ENCODE results near the gene BRD7.

The BRD7 gene

DNA sequence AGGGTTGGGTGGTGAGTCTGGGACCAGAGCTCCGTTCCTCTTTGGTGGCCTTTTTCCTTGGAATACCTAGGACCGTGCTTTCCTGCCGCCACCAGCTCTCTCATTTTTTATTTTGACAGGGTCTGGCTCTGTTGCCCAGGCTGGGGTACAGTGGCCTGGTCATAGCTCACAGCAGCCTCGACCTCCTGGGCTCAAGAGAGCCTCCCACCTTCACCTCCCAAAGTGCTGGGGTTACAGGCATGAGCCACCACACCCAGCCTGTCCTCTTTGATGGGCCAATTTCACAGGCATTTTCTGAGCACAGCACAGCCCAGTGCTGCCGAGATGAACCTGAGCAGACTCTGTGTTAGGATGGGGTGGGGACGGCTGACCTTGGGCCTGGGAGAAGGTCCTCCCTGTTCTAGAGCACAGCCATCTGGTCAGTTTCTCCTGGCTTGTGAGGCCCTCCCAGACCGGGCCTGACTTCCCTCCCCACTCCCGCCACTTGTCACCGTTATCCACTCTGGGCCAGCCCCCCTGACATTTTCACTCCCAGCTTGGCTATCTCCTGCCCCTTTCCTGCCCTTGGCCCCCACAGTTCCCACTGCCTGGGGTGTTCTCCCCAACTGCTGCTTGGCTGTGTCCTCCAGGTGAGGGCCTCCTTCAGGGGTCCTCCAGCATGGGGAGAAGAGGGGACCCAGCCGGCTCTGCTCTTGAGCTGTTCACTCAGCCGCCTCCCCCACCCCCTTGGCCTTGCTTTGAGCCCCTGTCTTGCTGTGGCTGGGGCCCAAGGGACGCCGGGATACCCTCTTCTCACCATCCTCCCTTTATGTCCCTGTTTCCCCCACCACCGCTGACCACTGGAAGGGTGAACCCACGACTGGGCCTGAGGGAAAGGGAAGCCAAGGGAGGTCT, 97.4 kb downstream of the BRD7 start:
- DNase-seq, result no peak

DNA sequence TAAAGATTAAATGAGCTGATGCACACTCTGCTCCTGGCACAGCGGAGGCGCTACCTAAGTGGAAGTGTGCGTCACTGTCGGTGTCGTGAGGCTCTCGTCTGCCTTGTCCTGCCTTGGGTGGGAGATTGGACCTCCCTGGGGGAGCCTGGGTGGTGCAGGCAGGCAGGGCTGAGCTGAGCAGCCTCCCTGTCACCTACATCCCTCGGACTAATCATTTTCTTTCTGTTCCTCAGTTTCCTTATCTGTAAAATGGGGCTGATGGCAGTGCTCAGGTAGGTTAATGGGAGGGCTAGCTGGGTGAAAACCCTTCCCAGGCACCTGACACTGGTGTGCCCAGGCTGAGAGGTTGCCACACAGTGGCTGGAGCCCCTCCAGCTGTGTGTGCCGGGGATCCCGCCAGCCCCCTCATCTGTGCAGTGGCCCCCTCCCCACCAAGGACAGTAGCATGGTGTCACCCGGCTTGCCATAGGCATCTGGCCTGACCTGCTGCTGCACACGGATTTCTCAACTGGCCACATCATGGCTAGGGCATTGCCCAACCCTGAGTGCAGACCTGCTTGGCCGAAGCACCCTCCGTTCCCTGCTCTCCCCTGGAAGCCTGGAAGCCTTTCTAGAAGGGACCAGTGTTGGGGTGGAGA, 98.2 kb downstream of the BRD7 start:
- no peak for DNase-seq

DNA sequence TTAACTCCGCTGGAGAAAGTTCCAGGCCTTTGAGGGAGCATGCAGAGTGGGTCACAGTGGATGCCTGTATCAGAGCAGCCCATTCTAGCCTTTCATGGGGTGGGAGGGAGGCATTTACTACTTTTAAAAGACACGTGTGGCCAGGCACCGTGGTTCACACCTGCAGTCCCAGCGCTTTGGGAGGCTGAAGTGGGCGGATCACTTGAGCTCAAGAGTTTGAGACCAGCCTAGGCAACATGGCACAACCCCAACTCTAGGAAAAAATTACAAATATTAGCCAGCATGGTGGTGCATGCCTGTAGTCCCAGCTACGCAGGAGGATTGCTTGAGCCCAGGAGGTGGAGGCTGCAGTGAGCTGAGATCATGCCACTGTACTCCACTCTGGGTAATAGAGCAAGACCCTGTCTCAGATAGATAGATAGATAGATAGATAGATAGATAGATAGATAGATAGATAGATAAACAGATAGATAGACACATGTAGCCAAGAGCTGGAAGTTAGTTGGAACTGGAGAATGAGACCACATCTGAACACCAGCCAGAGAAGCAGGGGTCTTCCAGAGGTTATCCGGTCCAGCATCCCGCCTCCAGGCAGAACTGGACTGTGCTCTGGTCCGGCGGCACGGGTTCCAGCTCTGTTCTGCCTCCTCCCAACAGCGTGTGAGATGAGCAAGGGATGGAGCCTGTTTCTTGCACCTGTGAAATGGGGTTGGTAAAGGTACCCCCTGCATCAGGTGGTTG, 98.8 kb downstream of the BRD7 start:
- DNase-seq, result no peak

DNA sequence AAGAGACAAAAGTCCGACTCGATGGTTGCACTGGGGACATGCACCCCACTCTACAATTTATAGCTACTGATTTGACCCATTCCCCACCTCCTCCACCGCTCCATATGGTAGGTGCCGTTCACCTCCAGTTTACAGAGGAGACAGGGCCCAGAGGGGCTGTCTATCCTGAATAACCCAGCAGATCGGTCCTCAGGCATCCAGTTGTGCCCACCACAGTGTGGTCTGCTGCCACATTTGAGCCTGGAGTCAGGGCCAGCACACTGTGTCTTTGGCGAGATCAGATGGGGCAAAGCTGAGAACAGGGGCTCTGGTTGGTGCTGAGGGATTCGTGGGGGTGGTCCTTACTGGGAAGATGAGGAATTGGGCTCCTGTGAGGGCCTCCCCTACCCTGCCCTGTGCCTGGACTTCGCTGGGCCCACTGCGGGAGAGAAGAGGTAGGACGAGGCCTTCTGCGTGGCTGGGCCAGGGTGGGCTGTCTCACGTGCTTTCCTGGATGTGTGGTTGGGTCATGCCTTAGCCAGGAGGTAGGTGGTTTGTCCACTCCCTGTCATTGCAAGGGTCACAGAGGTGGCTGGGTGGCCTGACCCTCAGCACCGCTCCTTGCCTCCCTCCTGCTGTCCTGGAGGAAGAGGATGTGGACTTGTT, 99.6 kb downstream of the BRD7 start:
- DNase-seq, result no peak

DNA sequence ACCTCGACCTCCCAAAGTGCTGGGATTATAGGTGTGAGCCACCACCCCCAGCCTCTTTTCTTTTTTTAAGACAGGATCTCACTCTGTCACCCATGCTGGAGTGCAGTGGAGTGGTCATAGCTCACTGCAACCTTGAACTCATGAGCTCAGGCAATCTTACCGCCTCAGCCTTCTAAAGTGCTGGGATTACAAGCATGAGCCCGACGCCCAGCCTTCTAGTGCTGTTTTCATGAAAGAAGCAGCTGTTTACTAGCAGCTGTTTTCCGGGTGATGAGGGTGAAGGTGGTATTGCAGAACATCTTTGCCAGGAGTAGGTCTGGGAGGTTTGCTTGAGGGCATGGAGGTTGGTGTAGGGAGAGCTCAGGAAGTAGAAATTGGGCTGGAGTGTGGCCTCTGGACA, 100.4 kb downstream of the BRD7 start:
- DNase-seq, result no peak

DNA sequence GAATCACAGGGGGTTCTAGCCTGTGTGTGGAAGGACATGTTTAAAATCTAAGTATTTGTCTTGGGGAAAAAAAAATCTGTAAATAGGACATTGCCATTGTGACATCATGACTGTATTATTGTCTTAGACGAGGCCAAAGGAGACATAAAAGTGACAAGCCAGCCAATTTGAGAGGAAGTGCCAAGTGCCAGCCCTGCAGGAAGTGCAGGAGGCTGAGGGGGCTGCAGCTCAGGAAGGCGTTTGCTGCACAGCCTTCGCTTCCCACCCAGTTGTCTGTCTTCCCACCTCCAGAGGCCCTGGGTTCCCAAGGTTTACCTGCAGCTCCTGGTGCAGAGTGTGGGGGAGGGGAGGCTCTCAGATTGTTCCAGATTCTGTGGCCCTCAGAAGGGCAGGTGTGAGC, 101.1 kb downstream of the BRD7 start:
- no peak for DNase-seq

DNA sequence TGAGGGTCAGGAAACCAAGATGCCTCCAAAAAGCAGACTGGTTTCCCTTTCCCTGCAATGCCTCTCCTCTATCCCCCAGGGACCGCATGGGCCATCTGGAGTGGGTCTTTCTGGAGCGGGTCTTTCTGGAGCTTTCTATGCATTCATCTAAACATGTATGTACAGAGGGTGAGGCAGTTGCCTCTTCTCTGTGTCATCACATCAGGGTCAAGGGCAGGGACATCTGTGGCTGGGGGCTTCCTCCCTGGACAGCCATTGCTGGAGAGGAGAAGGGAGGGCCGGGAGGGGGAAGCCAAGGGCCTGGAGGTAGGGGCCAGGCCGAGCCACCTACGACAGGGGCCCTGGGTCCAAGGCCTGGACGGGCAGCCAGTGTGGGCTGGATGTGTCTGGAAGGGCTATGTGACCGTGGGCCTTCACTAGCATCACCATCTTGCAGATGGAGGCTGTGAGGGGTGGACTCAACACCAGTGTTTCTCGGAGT, 101.6 kb downstream of the BRD7 start:
- DNase-seq, result no peak

DNA sequence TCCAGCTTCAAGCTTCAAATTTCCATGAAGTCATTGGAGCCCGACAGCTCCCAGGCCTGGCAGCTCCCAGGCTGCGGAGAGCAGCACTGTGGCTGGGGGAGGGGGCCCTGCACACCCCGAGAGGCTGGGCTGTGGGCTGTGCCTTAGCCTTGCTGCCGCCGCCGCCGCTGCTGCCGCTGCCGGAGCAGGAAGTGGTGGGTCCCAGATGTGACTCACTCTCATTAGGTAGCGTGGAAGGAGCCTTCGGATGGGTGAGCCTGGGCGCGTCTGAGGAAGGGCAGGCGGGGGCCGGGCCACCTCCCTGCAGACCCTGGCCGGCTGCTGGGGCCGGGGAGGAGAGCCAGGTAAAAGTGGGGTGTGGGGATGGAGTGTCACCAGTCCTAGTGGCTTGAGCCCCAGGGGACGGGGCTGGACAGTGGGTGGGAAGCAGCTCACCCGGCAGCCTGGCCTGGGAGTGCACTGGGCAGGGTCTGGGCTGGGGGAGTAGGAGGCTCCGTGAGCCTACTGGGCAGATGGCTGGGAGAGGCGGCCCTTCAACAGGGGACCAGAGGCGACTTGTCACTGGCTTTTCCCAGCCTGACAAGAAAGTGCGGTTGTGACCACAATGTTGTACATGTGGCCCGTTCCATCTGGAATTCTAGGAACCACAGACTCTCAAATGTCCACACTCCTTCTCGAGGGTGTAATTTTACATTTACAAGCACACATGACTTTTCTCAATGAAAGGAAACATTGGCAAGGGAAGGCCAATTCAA, 102.3 kb downstream of the BRD7 start, which contains the start of gene ADCY7:
ADCY7 (plus strand) TSS at position 215 of the 755 bp plus-strand sequence. CDS start 21,629 bp downstream, outside the sequence.
- peak; percentile 87 for DNase-seq

Data from activated CD4-positive, alpha-beta T cell treated with anti-CD3 and anti-CD28 coated beads, Interleukin-2, amount 50 U/mL, for 1 hour (primary cell).